IMR-90 (cell line): ENCODE data around the gene BLTP3A.

Experiments used
- BHLHE40 ChIP-seq: fragments of 150-350 bp; IDR thresholded peaks from 2 replicates; pipeline ENCODE4 v1.6.1; 2016; ENCODE audit warnings: mild to moderate bottlenecking, low read depth, low read length
- CEBPB ChIP-seq: IDR thresholded peaks from 2 replicates; pipeline ENCODE4 v1.6.1; 2012; ENCODE audit warnings: low read depth, low read length, improper control_type of control experiment
- MAZ ChIP-seq: IDR thresholded peaks from 2 replicates; pipeline ENCODE4 v1.6.1; 2012; ENCODE audit warnings: low read depth, mild to moderate bottlenecking, low read length, improper control_type of control experiment, moderate library complexity, borderline replicate concordance
- MXI1 ChIP-seq: IDR thresholded peaks from 2 replicates; pipeline ENCODE4 v1.6.1; 2012; ENCODE audit warnings: low read depth, mild to moderate bottlenecking, low read length, moderate library complexity, borderline replicate concordance
- NFE2L2 ChIP-seq: fragments of 150-350 bp; IDR thresholded peaks from 2 replicates; pipeline ENCODE4 v1.6.1; 2016; ENCODE audit warnings: low read depth, mild to moderate bottlenecking, low read length
- POLR2A ChIP-seq: IDR thresholded peaks from 2 replicates; pipeline ENCODE4 v1.6.1; 2012; ENCODE audit warnings: mild to moderate bottlenecking, low read depth, low read length
- RAD21 ChIP-seq: IDR thresholded peaks from 2 replicates; pipeline ENCODE4 v1.6.1; 2012; ENCODE audit warnings: low read length, improper control_type of control experiment
- RFX5 ChIP-seq: IDR thresholded peaks from 2 replicates; pipeline ENCODE4 v1.8.0; 2012; ENCODE audit warnings: low read depth, mild to moderate bottlenecking, low read length, moderate library complexity
- SMC3 ChIP-seq: fragments of 150-350 bp; IDR thresholded peaks from 2 replicates; pipeline ENCODE4 v1.6.1; 2016; ENCODE audit warnings: low read depth, mild to moderate bottlenecking, antibody characterized with exemption, low read length, moderate library complexity
- TF ChIP-seq, protein P1 (sequence below): conservative IDR thresholded peaks from 2 replicates; pipeline ENCODE4 v1.5.1; 2012; ENCODE audit warnings: mild to moderate bottlenecking, low read depth, low read length, improper control_type of control experiment
- TF ChIP-seq, protein P2 (sequence below): fragments of 150-350 bp; IDR thresholded peaks from 2 replicates; pipeline ENCODE4 v1.6.1; 2016; ENCODE audit warnings: low read depth, mild to moderate bottlenecking, low read length, moderate library complexity, borderline replicate concordance
- TF ChIP-seq, protein P3 (sequence below): fragments of 150-350 bp; IDR thresholded peaks from 2 replicates; pipeline ENCODE4 v1.6.1; 2017; ENCODE audit warnings: mild to moderate bottlenecking, antibody characterized with exemption, low read length, low read depth

DNA sequence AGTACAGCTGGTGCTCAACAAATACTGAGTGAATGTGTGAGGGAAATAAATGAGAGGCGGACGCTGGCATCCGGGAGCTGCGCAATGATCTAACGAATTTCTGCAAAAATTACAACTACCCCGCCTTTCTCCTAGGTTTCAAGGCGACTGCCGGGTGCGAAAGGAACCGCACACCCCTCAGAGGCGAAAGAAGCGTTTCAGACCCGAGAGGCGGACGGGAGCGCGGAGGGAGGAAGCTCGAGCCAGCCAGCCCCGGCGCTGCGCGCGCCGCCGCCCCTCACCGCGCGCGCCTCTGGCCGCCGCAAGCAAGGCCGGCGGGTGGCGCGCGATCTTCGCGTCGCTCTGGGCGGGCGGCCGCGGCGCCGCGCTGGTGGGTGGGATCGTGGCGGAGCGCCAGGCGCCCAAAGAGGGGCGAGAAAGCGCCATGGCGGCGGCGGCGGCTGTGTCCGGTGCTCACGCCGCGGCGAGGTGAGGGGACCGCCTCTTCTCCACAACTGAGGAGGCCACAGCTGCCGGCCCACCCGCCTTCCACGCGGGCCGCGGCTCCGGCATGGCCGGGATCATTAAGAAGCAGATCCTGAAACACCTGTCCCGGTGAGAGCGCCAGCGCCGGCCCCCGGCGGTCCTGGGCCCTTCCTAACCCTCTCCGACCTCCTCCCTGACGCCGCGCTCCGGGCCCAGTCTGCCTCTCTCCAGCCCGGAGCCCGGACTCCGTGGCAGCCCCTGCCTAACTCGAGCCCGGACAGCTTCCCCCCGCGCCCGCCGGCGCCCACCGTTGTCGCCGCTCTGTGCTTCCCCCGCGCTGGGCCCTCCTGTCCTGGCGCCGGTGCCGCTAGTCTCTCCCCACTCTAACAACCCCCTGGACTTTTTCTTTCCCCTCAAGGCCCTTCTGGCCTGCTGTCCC, at the start of gene BLTP3A:
- TF ChIP-seq, protein P1, sequence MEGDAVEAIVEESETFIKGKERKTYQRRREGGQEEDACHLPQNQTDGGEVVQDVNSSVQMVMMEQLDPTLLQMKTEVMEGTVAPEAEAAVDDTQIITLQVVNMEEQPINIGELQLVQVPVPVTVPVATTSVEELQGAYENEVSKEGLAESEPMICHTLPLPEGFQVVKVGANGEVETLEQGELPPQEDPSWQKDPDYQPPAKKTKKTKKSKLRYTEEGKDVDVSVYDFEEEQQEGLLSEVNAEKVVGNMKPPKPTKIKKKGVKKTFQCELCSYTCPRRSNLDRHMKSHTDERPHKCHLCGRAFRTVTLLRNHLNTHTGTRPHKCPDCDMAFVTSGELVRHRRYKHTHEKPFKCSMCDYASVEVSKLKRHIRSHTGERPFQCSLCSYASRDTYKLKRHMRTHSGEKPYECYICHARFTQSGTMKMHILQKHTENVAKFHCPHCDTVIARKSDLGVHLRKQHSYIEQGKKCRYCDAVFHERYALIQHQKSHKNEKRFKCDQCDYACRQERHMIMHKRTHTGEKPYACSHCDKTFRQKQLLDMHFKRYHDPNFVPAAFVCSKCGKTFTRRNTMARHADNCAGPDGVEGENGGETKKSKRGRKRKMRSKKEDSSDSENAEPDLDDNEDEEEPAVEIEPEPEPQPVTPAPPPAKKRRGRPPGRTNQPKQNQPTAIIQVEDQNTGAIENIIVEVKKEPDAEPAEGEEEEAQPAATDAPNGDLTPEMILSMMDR: peak; percentile 18; the same call in 1 of the 2 replicates
- no peak for TF ChIP-seq RAD21
- TF ChIP-seq POLR2A: no peak
- TF ChIP-seq BHLHE40: no peak
- no peak; the same call in 1 of the 2 replicates for TF ChIP-seq SMC3
- TF ChIP-seq NFE2L2: no peak
- TF ChIP-seq MAZ: peak; percentile 9; the same call in 1 of the 2 replicates
- no peak for TF ChIP-seq CEBPB
- TF ChIP-seq MXI1: 0 out of 2 replicates have a peak, but pooled peaks have one; percentile 53
- no peak for TF ChIP-seq RFX5
- TF ChIP-seq, protein P2, sequence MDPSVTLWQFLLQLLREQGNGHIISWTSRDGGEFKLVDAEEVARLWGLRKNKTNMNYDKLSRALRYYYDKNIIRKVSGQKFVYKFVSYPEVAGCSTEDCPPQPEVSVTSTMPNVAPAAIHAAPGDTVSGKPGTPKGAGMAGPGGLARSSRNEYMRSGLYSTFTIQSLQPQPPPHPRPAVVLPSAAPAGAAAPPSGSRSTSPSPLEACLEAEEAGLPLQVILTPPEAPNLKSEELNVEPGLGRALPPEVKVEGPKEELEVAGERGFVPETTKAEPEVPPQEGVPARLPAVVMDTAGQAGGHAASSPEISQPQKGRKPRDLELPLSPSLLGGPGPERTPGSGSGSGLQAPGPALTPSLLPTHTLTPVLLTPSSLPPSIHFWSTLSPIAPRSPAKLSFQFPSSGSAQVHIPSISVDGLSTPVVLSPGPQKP: no peak
- TF ChIP-seq, protein P3, sequence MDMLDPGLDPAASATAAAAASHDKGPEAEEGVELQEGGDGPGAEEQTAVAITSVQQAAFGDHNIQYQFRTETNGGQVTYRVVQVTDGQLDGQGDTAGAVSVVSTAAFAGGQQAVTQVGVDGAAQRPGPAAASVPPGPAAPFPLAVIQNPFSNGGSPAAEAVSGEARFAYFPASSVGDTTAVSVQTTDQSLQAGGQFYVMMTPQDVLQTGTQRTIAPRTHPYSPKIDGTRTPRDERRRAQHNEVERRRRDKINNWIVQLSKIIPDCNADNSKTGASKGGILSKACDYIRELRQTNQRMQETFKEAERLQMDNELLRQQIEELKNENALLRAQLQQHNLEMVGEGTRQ: no peak
